Stimulated activated CD8-positive, alpha-beta memory T cell treated with anti-CD3 and anti-CD28 coated beads, Interleukin-4, amount 100 ng/mL, for 4 hours (primary cell): ENCODE data around the gene AQP9.

ENCODE experiments used
- DNase-seq, 2 donors: peaks; one replicate each; pipeline ENCODE4 v3.0.0-alpha.2; 2020; ENCODE audit warnings: low read depth in 2 of 2, low spot score in 1 of 2

Gene AQP9

DNA sequence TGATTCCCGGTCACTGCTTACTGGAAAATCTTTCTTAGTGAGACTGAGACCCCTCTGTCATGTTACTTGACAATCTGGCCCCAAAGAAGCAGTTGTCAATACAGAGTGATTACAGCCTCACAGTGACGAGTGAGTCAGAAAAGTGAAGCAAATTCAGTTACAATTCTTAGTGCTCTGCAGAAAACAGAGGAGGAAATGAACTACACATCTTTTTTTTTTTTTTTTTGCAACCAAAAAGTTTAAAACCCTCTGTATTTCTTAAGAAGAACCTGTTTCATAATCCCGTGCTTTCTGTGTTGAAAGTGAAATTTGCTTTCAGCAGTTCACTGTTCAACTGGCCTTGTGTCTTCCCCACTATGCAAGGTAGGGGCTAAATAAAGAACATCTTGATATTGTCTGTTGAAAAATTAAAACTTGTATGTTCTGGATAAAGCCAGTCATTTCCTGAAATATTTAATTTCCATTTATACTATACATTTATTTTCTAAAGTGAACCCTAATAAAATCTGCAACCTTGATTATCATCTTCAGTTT is 1.9 kb downstream of the AQP9 start:
- DNase-seq: no peak

DNA sequence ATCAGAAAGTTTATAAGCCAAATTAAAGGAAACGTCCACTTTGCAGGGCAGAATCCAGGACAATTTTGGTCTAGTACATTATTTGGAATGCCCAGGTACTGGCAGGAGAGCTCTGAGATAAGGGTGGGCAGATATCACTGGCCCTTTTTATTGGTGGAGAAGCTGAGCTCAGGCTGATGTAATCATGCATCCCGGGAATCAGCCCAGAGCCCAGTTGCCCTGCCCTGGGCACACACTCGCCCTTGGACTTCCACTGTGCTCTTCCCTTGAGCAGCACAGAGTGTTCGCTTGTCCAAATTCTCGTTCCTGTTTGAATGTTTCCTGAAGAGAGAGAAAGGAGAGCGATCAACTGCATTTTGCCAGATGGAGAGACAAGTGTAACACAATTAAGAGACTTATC is 3.7 kb downstream of the AQP9 start:
- no peak for DNase-seq

DNA sequence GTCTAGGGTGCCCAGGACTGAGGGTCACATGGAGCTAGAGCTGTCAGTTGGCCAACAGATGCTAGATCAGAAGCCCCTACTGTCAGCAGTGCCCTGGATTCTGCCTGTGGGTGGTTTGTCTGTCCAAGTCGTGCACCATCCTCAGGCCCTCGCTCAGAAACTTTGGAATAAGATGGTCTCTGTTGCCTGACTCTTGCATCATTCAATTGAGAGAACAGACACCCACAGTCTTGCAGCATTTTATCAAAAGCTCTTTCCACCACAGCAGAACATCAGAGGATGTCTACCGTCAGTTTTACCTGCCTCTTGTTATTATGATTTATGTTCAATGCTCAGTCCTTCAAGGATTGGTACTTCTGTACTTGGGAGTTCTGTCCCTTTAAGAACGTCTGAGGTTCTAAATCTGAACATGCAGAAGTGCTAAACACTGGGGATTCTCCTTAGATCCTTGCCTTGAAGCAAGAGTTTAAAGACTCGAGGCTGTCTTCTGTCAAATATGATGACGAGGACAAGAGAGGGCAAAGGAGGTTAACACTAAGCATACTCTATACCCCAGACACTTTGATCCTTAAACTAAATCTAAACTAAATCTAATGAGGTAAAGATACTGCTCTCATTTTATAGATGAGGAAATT is 4.8 kb downstream of the AQP9 start:
- no peak for DNase-seq

DNA sequence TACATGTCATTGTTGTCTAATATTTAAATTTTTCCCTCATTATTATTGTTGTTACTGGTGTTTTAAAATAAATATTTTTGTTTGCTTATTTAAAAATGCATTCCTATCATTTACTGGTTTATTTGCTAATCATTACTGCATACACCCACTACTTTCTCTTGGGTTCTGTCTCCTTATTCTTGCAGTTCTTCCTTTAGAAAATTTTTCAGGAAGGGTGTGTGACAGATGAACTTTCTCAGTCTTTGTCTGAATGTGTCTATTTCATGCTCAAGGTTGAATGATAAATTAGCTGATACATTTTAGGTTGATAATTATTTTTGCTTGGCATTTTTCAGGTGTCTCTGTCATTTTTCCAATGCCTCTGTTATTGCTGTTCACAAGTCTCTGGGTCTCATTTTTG is 7.4 kb downstream of the AQP9 start:
- no peak for DNase-seq

DNA sequence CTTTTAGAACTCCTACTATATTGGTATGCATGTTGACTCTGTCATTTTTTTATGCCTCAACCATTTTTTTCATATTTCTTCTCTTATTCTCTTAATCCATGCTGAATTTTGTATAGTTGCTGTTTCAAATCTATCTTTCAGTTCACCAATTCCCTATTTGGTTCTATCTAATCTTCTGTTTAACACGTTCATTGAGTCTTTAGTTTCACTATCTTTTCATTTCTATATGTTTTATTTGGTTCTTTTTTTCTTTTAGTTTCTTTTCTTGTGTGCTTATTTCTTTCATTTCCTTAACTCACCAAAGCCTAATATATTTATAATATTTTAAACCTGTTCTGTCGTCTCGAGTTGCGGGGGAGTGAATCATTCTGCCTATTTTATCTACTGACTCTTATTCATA is 8.0 kb downstream of the AQP9 start:
- no peak for DNase-seq

DNA sequence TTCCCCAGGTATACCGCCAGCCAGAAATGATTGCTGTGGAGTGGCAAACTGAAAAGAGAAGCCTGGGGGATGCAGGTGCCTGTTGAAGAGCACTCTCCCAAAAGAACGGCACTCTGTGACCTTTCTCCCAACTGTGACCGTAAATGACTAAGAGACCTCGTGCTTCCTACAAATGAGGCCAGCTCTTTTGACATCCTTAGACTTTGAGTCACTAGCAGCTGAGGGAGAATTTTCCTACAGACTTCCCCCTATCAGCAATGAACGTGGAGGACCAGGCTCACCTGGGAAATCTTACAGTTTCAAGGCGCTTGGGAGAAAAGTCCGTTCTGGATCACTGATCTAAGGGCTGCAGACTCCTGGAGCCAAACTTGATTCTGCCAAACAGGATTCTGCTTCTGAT is 8.6 kb downstream of the AQP9 start:
- no peak for DNase-seq

DNA sequence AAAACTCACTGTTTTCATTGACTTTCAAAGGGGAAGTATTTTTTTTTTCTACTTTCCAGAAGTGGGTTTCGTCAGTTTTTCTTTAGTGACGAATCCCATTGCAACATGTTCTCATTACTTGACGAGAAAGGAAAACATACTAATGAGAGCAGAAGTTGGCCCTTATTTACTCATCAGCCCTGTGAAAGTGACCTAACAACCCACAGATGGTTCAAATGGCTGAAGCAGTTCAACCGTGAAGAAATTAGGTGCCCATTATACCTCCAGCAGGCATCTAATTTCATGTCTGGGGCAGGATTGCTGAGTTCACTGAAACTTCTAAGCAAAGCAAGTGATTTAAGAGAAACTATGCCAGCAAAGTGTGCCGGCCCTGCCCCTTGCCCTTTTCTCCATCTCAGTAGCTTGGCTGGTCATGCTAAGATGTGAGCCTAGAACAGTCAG is 9.0 kb downstream of the AQP9 start:
- DNase-seq: no peak

DNA sequence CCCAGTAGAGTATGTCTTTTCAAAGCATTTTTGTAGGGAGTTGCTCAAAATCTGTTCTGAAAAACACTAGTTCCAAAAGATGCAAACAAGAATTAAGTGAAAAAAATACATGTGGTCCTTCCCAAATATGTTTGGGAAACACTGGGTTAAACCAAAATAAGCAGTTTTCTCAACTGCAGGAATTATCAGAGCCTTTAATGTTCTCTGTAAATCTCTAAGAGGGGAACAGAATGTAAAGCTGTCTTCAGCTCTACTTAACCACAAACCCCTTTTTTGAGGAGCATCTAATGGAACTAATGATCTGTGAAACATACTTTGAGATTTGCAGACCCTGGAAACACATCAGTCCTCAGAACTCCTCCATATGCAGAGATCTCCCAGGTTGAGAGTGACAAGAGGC is 9.9 kb downstream of the AQP9 start:
- DNase-seq: no peak

DNA sequence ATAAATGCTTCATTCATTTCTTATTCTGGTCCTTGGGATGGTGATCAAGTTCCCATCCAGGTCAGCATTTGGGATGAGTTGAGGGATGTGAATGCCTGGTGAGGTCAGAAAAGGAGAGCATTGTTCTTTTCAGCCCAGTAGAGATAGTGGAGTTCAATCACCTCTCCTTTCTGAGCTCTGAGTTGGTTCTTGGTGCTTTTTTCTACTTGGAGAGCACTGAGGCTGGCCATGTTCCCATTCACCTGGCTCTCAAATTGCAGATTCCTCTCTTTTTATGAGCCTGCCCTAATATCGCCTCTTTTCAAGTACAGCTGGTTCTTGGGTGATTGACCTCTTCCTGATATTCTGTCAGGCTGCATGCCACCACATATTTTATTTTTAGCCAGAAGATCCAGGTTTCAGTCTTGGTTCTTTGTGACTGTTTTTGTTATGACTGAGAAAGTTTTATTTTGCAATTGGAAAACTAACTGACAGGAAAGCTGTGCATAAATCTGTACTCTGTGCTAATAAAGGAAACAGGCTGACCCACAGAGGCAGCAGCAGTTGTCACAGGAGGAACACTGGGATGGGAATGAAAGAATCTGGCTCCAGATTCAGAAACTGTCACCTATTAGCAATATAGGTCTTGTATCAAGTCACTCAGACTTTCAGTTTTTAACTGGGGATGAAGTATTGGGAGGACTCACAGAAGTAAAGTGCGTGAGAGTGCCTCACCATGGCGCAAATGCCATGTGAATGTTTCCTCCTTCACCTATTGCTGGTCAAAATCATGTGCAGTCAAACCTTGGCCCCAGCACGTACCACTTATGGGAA is 10.7 kb downstream of the AQP9 start:
- DNase-seq: no peak

DNA sequence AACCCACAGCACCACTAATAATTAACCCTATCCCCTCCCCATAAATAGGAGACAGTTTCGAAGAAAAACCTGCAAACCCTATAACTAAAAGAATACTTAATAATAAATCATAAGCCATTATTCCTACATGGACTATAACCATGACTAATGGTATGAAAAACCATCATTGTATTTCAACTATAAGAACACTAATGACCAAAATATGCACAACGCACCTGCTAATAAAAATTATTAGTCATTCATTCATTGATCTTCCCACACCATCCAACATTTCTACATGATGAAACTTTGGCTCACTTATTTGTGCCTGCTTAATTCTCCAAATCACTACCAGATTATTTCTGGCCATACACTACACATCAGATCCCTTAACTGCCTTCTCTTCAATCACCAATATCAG is 16.6 kb downstream of the AQP9 start:
- DNase-seq: no peak

DNA sequence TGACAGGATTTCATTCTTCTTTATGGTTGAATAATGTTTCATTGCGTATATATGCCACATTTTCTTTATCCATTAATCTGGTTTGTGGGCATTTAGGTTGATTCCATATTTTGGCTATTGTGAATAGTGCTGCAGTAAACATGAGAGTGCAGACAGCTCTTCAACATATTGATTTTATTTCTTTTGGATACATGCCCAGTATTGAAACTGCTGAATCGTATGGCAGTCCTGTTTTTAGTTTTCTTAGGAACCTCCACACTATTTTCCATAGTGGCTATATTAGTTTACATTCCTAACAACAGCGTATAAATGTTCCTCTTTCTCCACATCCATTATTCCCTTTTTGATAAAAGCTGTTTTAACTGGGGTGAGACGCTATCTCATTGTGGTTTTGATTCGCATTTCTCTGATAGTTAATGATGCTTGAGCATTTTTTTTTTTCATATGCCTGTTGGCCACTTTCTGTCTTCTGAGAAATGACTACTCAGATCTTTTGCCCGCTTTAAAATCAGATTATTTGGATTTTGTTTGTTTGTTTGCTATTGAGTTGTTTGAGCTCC is 21.7 kb downstream of the AQP9 start:
- no peak for DNase-seq

DNA sequence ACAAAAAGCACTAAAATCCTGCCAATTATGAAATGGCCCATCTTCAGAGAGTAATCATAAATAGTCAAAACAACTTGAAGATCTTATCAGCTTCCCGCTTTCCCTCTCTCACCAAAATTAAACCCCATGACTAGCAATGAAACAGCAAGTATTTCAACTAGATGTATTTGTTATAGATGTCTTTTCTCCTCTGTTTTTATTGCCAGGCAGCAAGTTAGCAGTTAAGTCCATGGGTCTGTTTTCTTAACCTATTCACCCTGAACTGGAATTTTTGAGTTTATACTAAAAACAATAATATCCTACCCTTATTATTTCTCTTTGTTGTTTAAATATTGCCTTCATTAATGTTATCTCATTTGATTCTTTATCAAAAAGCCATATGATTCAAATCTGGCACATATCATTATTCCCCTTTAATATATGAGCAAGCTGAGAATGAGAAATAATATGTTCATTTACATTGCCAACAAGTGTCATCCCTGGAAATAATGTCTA is 23.3 kb downstream of the AQP9 start:
- no peak for DNase-seq

DNA sequence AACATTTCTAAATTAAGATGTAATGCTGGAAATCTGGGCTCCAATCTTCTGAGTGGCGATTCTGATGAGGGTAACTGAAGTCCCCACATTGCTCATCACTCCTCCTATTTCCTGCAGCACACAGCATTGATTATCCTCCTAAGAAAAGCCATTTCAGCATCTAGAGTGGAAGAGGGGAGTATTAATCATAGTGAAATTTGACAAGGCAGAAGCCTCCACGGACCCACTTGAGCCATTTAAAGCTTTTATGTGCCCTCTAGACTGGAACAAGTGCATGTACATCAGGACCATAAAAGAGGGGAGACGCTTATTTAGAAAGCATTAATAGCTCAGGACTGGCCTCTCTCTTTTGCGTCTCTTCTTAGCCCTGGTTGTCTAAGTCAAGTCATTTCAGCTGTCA is 25.8 kb downstream of the AQP9 start:
- no peak for DNase-seq

DNA sequence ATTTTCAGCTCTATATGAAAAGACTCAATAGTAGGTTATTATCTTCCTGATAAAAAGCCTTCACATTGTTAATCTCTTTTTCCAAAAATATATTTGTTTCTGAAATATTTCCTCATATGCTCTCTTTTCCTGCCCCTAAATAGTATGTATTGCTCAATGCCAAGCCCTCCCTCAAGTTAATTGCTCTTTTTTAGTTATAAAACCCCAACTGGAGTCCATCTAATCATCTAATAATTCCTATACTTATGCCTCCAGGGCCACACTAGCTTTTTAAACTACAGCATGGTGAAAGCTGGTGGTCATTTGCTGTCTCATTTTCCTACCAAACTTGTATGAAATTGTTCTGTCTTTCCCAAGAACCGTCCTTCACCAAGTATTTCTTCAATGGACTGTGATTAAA is 26.7 kb downstream of the AQP9 start:
- DNase-seq: no peak

DNA sequence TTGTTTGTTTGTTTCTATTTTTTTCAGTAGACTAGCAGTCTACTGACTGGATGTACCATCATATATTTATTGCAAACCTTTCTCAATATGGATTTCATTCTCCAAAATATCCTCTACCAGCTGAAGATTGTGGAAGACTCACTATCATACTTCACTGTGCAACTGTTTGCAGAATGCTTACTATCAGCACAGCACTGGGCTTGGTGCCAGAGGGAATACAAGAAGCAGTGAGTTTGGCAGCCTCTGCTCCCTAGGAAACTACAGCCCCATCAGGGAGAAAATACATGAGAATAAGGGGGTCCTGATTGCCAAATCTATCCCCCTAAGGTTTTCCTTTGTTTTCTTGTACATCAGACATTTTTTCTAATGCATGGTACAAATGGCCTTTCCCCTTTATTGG is 27.5 kb downstream of the AQP9 start:
- no peak for DNase-seq

DNA sequence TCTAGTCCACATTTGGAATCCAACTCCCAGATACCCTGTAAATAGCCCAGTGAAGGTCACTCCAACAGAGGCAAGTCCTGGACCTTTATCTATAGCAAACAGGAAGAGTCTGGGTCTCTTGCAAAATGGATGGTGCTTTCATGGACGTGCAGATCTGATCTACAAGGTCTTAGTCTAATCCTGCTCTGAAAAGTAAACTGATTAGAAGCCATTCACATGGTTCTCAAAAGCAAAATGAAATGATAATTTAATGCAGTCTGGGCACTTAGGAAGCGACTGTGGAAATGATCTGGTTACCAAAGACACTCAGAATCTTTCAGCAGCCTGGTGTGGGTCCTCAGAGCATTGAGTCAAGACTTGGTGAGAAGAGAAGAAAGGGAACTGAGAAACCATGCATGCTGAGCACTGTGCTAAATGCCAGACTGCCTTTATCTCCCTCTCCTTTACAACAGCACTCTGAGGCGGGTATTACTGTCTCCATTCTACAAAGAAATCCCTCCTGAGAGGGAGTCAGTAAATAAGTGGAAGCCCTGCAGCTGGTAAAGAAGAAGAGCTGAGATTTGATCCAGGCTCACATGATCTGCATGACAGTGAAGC is 29.0 kb downstream of the AQP9 start:
- no peak for DNase-seq

DNA sequence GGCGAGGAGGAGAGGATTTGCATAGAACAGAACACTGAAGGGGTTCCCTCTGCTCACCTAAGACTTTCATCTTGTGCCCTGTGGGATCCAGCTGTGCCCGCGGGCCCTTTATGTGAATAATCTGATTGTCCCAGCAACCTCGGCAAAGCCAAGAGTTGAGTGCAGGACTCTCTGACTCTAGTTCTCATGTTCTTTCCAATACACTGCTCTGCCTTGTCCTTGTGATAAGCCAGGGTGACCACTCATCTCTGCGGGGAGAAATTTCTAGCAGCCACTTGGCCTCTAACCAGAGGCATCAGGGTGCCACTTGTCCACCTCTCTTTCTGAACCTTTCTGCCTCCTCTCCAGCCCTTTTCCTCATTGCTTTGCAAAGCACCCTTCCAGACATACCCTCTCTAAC is 31.8 kb downstream of the AQP9 start:
- no peak for DNase-seq

DNA sequence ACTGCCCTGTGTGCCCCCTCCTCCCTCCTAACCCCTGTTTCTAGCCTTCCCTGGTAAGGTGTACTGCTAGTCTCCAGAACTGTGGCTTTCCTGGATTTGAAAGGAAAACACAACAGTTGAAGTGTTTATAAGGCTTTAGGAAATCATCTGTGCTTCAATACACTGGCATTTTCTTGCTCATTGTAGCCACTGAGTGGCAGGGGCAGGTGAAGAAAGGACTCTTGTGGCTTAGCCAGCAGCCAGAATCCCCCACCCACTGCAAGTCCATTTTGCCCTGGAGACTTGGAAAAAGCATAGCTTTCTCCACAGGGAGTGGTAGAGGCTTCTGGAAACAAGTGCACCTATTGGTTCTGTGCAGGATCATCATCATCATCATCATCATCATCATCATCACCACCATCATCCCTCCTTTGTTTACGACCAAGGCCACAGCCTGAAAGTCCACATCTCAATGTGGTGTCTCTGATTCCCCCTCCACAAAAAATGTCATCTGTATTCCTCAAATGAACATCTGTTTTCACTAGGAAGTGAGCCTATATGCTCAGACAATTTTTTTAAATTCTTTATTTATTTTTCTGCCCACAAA is 33.4 kb downstream of the AQP9 start:
- no peak for DNase-seq

DNA sequence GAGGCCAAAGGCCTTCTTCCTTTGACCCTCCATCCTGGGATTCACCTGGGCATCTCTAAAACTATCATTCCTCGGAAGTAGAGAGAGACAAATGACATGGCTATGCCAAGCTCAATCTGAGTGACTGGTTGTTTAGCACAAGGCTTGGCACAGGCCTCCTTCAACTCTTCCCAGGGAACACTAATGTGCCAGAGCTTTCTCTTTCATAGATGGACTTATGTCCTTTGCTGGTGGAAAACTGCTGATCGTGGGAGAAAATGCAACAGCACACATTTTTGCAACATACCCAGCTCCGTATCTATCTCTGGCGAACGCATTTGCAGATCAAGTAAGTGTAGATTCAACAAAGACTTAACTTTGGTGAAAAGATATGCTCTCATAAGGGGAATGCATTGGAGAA is 36.5 kb downstream of the AQP9 start:
- DNase-seq: no peak

DNA sequence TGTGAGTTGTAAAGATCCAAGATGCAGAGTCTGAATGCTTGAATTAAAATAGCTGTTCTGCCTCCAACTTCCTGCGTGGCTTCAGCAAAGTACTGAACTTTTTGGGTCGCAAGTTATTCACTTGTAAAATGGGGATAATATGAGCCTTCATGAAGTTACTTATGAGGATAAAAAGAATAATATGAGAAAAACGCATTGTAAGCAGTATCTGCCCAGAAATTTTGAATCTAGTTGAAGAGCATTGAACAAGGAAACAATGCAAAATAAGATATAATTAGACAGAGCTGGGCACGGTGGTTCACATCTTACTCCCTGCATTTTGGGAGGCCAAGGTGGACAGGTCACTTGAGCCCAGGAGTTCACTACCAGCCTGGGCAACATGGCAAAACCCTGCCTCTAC is 37.8 kb downstream of the AQP9 start:
- no peak for DNase-seq

DNA sequence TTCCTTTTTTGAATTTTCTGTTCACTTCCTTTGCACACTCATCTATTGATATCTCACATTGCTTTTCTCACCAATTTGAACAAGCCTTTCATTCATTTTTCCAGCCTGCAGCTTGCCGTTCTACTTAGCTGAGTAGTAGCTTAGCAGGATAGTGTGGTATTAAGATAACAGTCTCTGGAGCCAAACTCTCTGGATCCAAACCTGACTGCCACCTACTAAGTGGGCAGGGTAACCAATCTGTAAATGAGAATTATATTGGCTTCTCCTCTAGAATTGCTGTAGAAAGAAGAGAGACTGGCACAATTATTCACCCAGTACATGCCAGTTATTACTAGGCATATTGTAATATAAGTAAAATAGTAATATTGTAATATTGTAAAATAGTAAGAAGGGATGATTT is 40.5 kb downstream of the AQP9 start:
- DNase-seq: no peak
